ENCODE data around the gene SLC38A7.
"Not testable (repeated sequence)": the region's sequence is repeated elsewhere in the genome, so short reads cannot be mapped to it uniquely, and the experiment has no call there.

Gene SLC38A7

GRCh38 chr16:58684354-58685083, at the start of gene SLC38A7:
SLC38A7 (minus strand) TSS chr16:58684770; CDS start chr16:58680126, 4,644 bp downstream.
- peak; percentile 61 to 65 for DNase-seq (ENCODE audit: low read depth in 2 of 2)

GRCh38 chr16:58733671-58734458, 49.3 kb upstream of the SLC38A7 start, which contains the start of gene GOT2:
GOT2 (minus strand) TSS chr16:58734316; CDS start chr16:58734228, 88 bp downstream.
- DNase-seq (ENCODE audit: low read depth in 2 of 2) = peak; percentile 75

GRCh38 chr16:58733248-58733670, 48.7 kb upstream of the SLC38A7 start:
- DNase-seq (ENCODE audit: low read depth in 2 of 2) = no peak

GRCh38 chr16:58732545-58733247, 48.1 kb upstream of the SLC38A7 start:
- no peak for DNase-seq (ENCODE audit: low read depth in 2 of 2)

GRCh38 chr16:58730724-58731370, 46.3 kb upstream of the SLC38A7 start:
- no peak for DNase-seq (ENCODE audit: low read depth in 2 of 2)

- no peak for DNase-seq (ENCODE audit: low read depth in 2 of 2)
Observed at GRCh38 chr16:58727796-58728568, 43.4 kb upstream of the SLC38A7 start.

GRCh38 chr16:58727028-58727781, 42.6 kb upstream of the SLC38A7 start:
- DNase-seq (ENCODE audit: low read depth in 2 of 2) = no peak

- DNase-seq (ENCODE audit: low read depth in 2 of 2) = no peak
Observed at GRCh38 chr16:58723109-58723508, 38.5 kb upstream of the SLC38A7 start.

GRCh38 chr16:58717994-58718393, 33.4 kb upstream of the SLC38A7 start:
- DNase-seq (ENCODE audit: low read depth in 2 of 2) = no peak

GRCh38 chr16:58716468-58716867, 31.9 kb upstream of the SLC38A7 start:
- DNase-seq (ENCODE audit: low read depth in 2 of 2) = no peak

GRCh38 chr16:58713742-58714141, 29.2 kb upstream of the SLC38A7 start:
- no peak for DNase-seq (ENCODE audit: low read depth in 2 of 2)

- DNase-seq (ENCODE audit: low read depth in 2 of 2) = no peak
Observed at GRCh38 chr16:58709333-58709732, 24.8 kb upstream of the SLC38A7 start.

GRCh38 chr16:58699151-58699550, 14.6 kb upstream of the SLC38A7 start:
- DNase-seq (ENCODE audit: low read depth in 2 of 2) = no peak

- no peak for DNase-seq (ENCODE audit: low read depth in 2 of 2)
Observed at GRCh38 chr16:58695368-58695767, 10.8 kb upstream of the SLC38A7 start.

- DNase-seq (ENCODE audit: low read depth in 2 of 2) = no peak
Observed at GRCh38 chr16:58692450-58692849, 7.9 kb upstream of the SLC38A7 start.

GRCh38 chr16:58686985-58687706, 2.6 kb upstream of the SLC38A7 start:
- DNase-seq (ENCODE audit: low read depth in 2 of 2) = not testable (repeated sequence)

GRCh38 chr16:58685084-58685449, 497 bp upstream of the SLC38A7 start:
- no peak for DNase-seq (ENCODE audit: low read depth in 2 of 2)

- DNase-seq (ENCODE audit: low read depth in 2 of 2) = no peak
Observed at GRCh38 chr16:58684001-58684353, 593 bp downstream of the SLC38A7 start.

GRCh38 chr16:58679763-58680162, 4.8 kb downstream of the SLC38A7 start:
- no peak for DNase-seq (ENCODE audit: low read depth in 2 of 2)

GRCh38 chr16:58678716-58679115, 5.9 kb downstream of the SLC38A7 start:
- DNase-seq (ENCODE audit: low read depth in 2 of 2) = no peak
